Activated T-cell treated with anti-CD3 and anti-CD28 coated beads for 48 hours (primary cell): Measurements from ENCODE around the gene PDE4B.

Experiments used
- DNase-seq: peaks from one replicate; pipeline ENCODE4 v3.0.0-alpha.2; 2020; ENCODE audit warnings: low read depth

Gene PDE4B

DNA sequence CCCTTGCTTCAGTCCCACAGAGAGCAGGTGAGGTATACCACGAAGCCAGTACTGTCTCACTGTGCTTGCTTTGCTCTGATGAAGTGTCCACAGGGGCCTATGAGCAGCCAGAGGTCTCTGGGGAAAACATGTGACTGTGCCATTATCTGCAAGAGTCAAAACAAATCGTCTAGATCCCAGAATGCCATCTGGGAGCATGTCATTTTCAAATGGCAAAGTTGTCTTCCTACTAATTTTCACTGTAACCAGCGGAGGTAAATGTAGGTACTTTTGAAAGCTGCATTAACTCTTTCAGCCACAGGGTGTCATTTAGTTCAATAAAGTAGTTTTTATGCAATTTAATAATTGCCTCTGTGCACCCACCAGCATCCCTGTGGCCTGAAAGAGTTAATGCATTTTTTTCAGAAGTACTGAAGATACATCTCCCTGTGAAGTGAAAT, 567.6 kb downstream of the PDE4B start:
- no peak for DNase-seq

- DNase-seq: no peak
Observed at GRCh38 chr1:66364578-66365391, 572.1 kb downstream of the PDE4B start.

DNA sequence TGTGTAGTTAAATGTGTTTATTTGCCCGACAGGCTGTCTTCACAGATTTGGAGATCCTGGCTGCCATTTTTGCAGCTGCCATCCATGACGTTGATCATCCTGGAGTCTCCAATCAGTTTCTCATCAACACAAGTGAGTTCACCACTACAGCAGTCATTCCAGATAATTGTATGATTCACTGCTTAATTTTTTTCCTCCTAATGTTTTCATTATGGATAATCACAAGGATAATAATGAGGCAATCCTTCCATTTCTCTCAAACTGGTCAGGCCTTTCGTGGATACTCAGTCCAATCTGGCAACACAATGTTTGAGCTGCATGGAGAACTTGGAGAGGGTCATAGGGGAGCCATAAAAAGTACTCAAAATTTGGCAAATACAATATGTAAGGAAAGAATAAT, 572.9 kb downstream of the PDE4B start:
- DNase-seq: no peak

GRCh38 chr1:66366634-66367033, 573.9 kb downstream of the PDE4B start:
- DNase-seq: no peak

- DNase-seq: no peak
Observed at GRCh38 chr1:66367369-66367768, 574.7 kb downstream of the PDE4B start.

DNA sequence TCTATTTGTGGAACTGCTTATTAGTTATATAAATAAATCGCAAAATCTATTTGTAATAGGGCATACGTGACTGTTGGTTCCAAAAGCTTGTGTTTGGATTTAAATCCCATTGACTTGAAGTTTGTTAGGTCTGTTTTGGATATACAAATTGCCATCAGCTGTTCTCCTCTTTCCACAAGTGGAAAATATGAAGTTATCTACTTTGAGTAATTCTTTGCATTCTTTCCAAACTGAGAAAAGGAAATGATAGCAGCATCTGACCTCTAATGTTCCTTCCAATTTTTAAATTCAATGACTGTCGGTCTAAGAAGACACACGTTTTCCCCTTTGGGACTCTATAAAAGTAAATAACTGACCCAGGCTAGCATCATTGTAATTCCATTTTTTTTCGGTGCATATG, 575.6 kb downstream of the PDE4B start:
- DNase-seq: no peak

DNA sequence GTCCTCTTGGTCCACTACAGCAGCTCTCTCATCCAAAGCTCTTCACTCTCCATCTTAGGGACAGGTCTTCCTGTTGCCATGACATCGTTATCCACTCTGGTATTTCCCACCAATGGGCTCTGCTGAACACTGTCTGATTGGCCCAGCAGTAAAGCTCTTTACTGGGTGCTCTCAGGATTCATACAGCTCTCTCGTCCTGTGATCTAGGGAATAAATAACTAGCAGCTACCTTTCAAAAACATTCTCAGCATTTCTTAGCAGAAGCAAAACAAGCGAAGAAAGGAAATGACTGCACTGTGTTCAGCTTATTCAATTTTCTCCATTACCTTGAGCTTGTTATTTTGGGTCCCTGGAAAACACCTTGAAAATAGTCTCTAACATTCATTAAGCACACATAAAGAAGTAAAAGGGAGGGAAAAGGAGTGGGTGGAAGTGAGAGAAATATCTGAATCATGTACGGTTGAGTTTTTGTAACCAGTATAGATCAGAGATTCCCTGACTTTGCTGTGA, 577.8 kb downstream of the PDE4B start:
- no peak for DNase-seq

DNA sequence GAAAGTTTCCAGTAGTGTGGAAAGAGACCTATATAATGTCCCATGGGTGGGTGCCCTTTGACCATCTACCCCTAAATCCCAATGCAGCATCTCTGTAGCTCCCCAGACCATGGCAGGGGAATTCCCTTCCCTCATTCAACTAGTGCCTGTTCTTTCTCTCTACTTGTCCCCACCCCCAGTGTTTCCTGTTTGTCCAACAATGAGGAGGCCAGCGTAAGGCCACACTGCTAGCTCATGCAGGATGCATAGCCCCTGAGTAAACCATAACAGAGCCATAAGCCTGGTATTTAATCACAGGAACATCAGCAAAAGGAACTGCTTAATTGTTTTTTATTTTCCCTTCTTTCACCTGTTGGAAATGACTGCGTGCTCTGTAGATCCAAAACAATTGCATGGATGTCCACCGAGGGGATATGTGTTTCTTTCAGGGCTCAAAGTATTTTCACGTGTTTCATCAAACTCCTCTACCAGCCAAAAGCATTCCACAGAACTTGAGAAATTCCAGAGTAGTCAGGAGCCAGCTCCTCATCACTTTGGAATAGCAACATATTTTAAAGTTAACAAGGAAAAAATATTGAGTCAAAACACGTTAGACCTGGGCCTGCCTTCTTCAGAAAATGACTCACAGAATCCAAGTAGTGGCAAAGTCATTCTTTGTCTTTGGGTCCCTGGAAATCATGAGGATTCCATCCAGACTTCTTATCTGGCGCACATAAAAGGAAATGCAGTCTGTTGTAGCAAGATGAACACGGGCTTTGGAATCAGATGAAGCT, 578.7 kb downstream of the PDE4B start:
- no peak for DNase-seq

- no peak for DNase-seq
Observed at GRCh38 chr1:66372522-66373101, 579.9 kb downstream of the PDE4B start.

DNA sequence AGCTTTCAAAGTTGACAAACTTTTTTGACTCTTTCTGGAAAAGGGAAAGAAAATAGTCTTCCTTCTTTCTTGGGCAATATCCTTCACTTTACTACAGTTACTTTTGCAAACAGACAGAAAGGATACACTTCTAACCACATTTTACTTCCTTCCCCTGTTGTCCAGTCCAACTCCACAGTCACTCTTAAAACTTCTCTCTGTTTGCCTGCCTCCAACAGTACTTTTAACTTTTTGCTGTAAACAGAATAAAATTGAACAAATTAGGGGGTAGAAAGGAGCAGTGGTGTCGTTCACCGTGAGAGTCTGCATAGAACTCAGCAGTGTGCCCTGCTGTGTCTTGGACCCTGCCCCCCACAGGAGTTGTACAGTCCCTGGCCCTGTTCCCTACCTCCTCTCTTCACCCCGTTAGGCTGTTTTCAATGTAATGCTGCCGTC, 580.5 kb downstream of the PDE4B start:
- no peak for DNase-seq

- DNase-seq: no peak
Observed at GRCh38 chr1:66374148-66374547, 581.5 kb downstream of the PDE4B start.

DNA sequence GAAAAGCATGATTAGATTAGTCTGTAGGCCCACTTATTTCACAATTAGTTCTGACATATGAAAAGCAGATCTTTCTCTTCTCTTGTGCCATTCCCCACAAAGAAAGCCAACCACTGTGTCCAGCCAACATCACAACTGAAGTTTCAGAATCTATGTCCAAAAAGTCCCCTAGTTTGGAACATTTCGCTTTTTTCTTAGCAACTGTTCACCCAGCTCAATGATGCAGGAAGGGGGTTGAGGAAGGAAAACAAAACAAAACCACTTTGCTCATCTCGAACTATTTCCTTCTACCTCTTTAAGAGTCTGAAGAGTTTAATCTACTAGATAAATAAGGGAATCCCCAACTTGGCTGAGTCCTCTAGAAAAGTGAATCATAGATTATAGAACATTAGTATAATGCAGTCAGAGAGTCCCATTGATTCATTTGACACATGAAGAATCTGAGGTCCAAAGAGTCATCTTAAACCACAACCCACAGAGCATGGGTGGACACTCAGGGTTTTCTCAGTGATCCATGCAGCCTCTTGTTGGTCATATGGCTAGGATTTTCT, 581.9 kb downstream of the PDE4B start:
- no peak for DNase-seq

DNA sequence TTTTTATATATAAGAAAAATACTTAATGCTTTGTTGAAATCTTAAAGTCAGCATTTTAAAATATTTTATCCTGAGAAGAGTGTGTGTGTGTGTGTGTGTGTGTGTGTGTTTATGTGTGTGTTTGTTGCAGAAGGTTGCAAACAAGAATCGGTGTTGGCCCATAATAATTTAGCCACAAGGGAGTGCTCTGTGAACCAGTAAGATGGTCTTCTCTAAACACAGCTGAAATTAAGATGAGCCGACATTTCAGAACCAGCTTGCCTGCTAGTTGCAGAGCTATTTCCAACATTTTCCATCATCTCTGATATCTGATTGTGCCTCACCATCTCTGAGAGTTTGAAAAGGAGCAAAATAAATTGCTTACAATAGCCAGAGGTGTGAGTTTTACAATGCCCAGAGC, 582.4 kb downstream of the PDE4B start:
- DNase-seq: no peak

- DNase-seq: no peak
Observed at GRCh38 chr1:66380452-66381212, 587.9 kb downstream of the PDE4B start.

GRCh38 chr1:66381621-66382275, 589.1 kb downstream of the PDE4B start:
- DNase-seq: no peak

DNA sequence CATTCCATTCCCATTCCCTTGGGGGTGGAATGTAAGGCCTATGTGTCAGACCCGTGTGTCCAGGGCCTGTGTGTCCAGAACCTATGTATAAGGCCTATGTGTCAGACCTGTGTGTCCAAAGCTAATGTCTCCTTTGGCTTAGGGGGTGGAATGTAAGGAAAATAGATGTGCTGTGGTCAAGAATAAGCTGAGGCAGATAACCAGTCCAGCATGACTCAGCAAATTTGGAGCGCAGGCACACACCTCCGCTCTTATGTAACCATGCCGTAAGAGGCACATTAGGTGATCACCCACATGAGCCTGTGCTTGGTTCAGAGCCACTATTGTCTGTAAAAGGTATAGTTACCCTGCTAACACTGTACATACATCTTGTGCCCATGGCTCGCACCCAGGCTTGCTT, 590.5 kb downstream of the PDE4B start:
- no peak for DNase-seq

GRCh38 chr1:66383611-66384010, 590.9 kb downstream of the PDE4B start:
- no peak for DNase-seq

DNA sequence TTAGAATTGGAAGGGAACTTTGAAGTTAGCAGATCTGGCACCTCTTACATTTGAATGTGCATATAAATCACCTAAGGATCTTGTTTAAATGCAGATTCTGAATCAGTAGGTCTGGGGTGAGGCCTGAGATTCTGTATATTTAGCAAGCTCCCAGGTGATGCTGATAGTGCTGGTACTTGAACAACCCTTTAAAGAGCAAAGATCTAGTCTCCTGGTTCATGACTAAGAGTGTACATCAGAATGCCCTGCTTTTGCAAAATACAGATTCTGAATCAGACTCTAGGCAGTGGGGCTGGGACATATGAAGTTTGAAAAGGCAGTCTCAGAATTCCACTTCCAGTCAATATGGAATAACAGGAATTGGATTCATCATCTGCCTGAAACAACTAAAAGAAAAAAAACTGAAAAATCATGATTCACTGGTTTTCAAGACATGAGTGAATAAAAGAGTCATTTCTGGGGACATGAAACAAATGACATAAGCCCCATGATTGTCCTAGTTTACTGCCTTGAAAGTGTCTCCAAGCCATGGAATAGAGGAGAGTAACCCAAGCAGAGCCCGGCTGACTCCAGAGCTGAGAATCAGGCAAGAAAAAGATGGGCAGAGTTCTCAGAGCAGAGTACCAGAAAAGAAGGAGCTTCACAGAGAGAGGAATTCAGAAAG, 591.7 kb downstream of the PDE4B start:
- DNase-seq: no peak

DNA sequence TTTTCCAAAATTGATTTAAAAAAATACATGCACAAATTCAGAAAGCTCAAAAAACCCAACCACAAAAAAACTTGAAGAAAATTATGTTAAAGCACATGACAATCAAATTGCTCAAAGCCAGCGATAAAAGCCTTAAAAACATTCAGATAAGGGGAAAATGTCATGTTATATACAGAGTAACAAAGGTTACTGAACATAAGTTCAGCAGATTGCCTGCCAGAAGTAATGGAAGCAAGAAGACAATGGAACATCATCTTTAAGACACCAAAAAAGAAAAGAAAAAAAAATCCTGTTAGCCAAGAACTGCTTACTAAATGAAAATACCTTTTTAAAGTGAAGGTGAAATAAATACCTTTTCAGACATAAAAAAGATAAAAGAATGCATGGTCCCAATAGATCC, 594.0 kb downstream of the PDE4B start:
- no peak for DNase-seq

DNA sequence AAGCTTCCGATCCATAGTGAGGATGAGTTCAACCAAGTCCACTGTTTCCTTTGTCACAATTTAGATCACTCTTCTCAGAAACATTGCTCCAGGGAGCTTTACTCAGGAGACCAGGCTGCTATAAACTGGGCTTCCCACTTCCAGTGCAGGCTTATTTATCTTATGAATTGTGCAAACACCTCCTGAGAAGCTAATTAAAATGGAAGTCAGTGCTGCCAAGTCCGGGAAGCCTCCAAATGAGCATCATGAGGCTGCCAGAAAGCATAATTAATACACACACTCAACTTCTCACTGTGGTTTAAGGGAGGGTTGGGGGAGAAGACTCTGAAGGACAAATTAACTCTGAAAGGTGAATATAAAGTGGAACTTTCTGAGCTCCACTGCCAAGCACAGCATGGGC, 596.2 kb downstream of the PDE4B start:
- DNase-seq: no peak
